ENCODE data around the gene CD3E. TPM values are rescaled to one million over a fixed set of nuclear protein-coding genes. Genes with fewer than 3 reads are reported as not detected.

CD3E gene
- total RNA-seq, 1 donor from 2014 or later: not detected

DNA sequence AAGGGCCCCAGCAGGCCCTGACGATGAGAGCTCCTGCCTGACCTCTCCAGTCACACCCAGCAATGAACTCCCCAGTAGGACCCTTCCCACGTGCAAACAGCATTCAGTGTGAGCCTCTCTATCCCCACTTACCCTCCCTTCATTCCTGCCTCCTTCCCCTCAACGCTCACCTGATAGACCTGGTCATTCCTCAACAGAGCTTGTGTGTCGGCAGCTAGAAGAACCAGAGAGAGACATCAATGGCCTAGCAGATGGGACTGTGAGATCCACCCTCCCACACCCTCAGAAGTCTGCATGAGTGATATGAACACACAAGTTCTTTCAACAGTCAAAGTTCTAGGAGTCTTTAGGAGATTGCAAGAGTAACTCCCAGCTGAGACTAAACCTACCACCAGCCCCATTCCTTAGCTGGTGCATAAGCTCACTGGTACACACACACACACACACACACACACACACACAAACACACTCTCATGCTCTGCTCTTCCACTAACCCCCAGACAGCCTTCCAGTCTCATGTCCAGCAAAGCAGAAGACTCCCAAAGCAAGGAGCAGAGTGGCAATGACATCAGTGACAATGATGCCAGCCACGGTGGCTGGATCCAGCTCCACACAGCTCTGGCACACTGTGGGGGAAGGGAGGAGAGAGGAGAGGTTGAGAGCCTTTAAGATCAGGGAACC, 34.9 kb downstream of the CD3E start:
- Mint-ChIP-seq H3K27ac (ENCODE audit: unreplicated experiment) (no peak overlapping the region), H3K27me3 (ENCODE audit: low read depth) (peaks cover 53% of the 10 kb centered on the region), H3K36me3 (ENCODE audit: low read depth) (no peaks in the 10 kb centered on the region), H3K9me3 (no peaks in the 10 kb centered on the region), H3K4me3 (no peak overlapping the region), H3K4me1 (no peaks in the 10 kb centered on the region)
- no peak for TF ChIP-seq CTCF (conservative IDR thresholded peaks at IDR 0.05)
- DNase-seq (ENCODE audit: low read depth, low spot score): no peak

GRCh38 chr11:118340449-118340848, 35.9 kb downstream of the CD3E start:
- Mint-ChIP-seq H3K4me3 (no peak overlapping the region), H3K27me3 (ENCODE audit: low read depth) (peaks cover 56% of the 10 kb centered on the region), H3K9me3 (no peaks in the 10 kb centered on the region), H3K36me3 (ENCODE audit: low read depth) (no peaks in the 10 kb centered on the region), H3K27ac (ENCODE audit: unreplicated experiment) (no peak overlapping the region), H3K4me1 (no peaks in the 10 kb centered on the region)
- no peak for DNase-seq (ENCODE audit: low read depth, low spot score)
- no peak for TF ChIP-seq CTCF (conservative IDR thresholded peaks at IDR 0.05)

- no peaks in the 10 kb centered on the region for H3K9me3 Mint-ChIP-seq
- peaks cover 64% of the 10 kb centered on the region for H3K27me3 Mint-ChIP-seq (ENCODE audit: low read depth)
- DNase-seq (ENCODE audit: low read depth, low spot score): no peak
- H3K4me3 Mint-ChIP-seq: no peak overlapping the region
- no peak overlapping the region for H3K27ac Mint-ChIP-seq (ENCODE audit: unreplicated experiment)
- no peak for TF ChIP-seq CTCF (conservative IDR thresholded peaks at IDR 0.05)
- no peaks in the 10 kb centered on the region for H3K36me3 Mint-ChIP-seq (ENCODE audit: low read depth)
- H3K4me1 Mint-ChIP-seq: no peaks in the 10 kb centered on the region
Observed at GRCh38 chr11:118341261-118341660, 36.7 kb downstream of the CD3E start.

- no peaks in the 10 kb centered on the region for H3K36me3 Mint-ChIP-seq (ENCODE audit: low read depth)
- H3K4me1 Mint-ChIP-seq: no peaks in the 10 kb centered on the region
- no peaks in the 10 kb centered on the region for H3K9me3 Mint-ChIP-seq
- H3K27me3 Mint-ChIP-seq (ENCODE audit: low read depth): peaks cover 64% of the 10 kb centered on the region
- no peak overlapping the region for H3K4me3 Mint-ChIP-seq
- H3K27ac Mint-ChIP-seq (ENCODE audit: unreplicated experiment): no peak overlapping the region
- no peak for TF ChIP-seq CTCF (conservative IDR thresholded peaks at IDR 0.05)
- no peak for DNase-seq (ENCODE audit: low read depth, low spot score)
Observed at GRCh38 chr11:118341815-118342489, 37.4 kb downstream of the CD3E start.

GRCh38 chr11:118342503-118343161, 38.1 kb downstream of the CD3E start, which contains the start of gene CD3D:
Gene CD3D, minus strand, starts transcription at chr11:118342705. Its CDS starts 98 bp downstream, at chr11:118342607.
- Mint-ChIP-seq H3K27ac (ENCODE audit: unreplicated experiment) (no peak within 1 kb of the TSS), H3K36me3 (ENCODE audit: low read depth) (no peaks in the 10 kb centered on the region), H3K27me3 (ENCODE audit: low read depth) (peaks cover 70% of the 10 kb centered on the region), H3K4me1 (no peaks in the 10 kb centered on the region), H3K9me3 (no peaks in the 10 kb centered on the region), H3K4me3 (no peak within 1 kb of the TSS)
- TF ChIP-seq CTCF (conservative IDR thresholded peaks at IDR 0.05): no peak
- DNase-seq (ENCODE audit: low read depth, low spot score): no peak
